ENCODE measurements around the gene CGN. TPM values are rescaled to one million over a fixed set of nuclear protein-coding genes. Genes with fewer than 3 reads are reported as not detected.

CGN gene
- polyA plus RNA-seq, 1 experiment, result 0.05 TPM

- CTCF ChIA-PET, result interaction anchor here (0.9 kb wide), 1 partner anchor 8 kb away, joined by 6 read pairs; no protein-coding TSS in a partner anchor
- no peak overlapping the region for H3K4me3 ChIP-seq (ENCODE audit: low read depth, low read length)
- POLR2A ChIA-PET, result no interaction called here
- H3K36me3 ChIP-seq (ENCODE audit: control insufficient read depth, insufficient read depth, low read length), result peaks cover 10% of the 10 kb centered on the region
- no peak for TF ChIP-seq CTCF (IDR thresholded peaks at IDR 0.05; ENCODE audit: insufficient read depth, low read depth, low read length)
- no peak for DNase-seq (ENCODE audit: low read depth)
- no peaks in the 10 kb centered on the region for H3K27me3 ChIP-seq (ENCODE audit: control insufficient read depth, insufficient read depth, low read length)
These were observed 74.4 kb downstream of the CGN start for GRCh38 chr1:151585622-151586021.

Small RNAs within 50 kb of the gene (small RNA-seq; reads per million reads assigned to genes)
- gene MIR554 (ENCODE audit: insufficient read length, low read depth, low replicate concordance) (not detected), gene RF00405 (ENCODE audit: insufficient read length, low read depth, low replicate concordance) (not detected)

Other genes starting within 250 kb of the CGN start
- 12.5 and 19.8 TPM in 2 replicates for gene ZNF687, start 229.1 kb upstream of the CGN start, polyA plus RNA-seq (2011; rRNA removed)
- gene PI4KB, start 184.0 kb upstream of the CGN start, polyA plus RNA-seq (2011; rRNA removed), result 71.5 and 98.2 TPM in 2 replicates
- 25.5 and 29.9 TPM in 2 replicates for gene RFX5, start 164.1 kb upstream of the CGN start, polyA plus RNA-seq (2011; rRNA removed)
- gene SELENBP1, start 138.7 kb upstream of the CGN start, polyA plus RNA-seq (2011; rRNA removed), result 27.9 and 47.9 TPM in 2 replicates
- 467 and 468 TPM in 2 replicates for gene PSMB4, start 111.8 kb upstream of the CGN start, polyA plus RNA-seq (2011; rRNA removed)
- 37.1 and 39.8 TPM in 2 replicates for gene POGZ, start 51.9 kb upstream of the CGN start, polyA plus RNA-seq (2011; rRNA removed)
- 14.3 and 18.1 TPM in 2 replicates for gene TUFT1, start 28.9 kb downstream of the CGN start, polyA plus RNA-seq (2011; rRNA removed)
- 7.0 and 10.4 TPM in 2 replicates for gene SNX27, start 100.7 kb downstream of the CGN start, polyA plus RNA-seq (2011; rRNA removed)
- gene CELF3, start 205.4 kb downstream of the CGN start, polyA plus RNA-seq (2011; rRNA removed), result not detected in 2 replicates
- not detected in 2 replicates for gene RIIAD1, start 210.1 kb downstream of the CGN start, polyA plus RNA-seq (2011; rRNA removed)